Neural progenitor cell (in vitro differentiated cells): ENCODE data around the gene MYBL2. TPM values are rescaled to one million over a fixed set of nuclear protein-coding genes. Genes with fewer than 3 reads are reported as not detected.

Source experiments
- DNase-seq: peaks from one replicate; pipeline ENCODE4 v3.0.0-alpha.2; 2016; ENCODE audit warnings: low spot score
- H2AFZ ChIP-seq: fragments of 200-600 bp; sonication (generic); replicated peaks from 2 replicates; pipeline ENCODE4 v1.6.1; 2016; ENCODE audit warnings: antibody characterized with exemption
- H3F3A ChIP-seq: fragments of 200-600 bp; sonication (generic); 2 replicates; pipeline ENCODE4 v1.6.1; 2016; ENCODE audit warnings: antibody characterized with exemption, low read depth
- H3K27ac ChIP-seq: fragments of 200-600 bp; sonication (generic); 2 replicates; pipeline ENCODE4 v1.5.1; 2016; ENCODE audit warnings: mild to moderate bottlenecking
- H3K27me3 ChIP-seq: fragments of 200-600 bp; sonication (generic); 2 replicates; pipeline ENCODE4 v1.6.1; 2016; ENCODE audit warnings: mild to moderate bottlenecking, moderate library complexity
- H3K36me3 ChIP-seq: fragments of 200-600 bp; sonication (generic); 2 replicates; pipeline ENCODE4 v1.5.1; 2016
- H3K4me1 ChIP-seq: fragments of 200-600 bp; sonication (generic); 2 replicates; pipeline ENCODE4 v1.6.1; 2016; ENCODE audit warnings: mixed run types
- H3K4me2 ChIP-seq: fragments of 200-600 bp; sonication (generic); 2 replicates; pipeline ENCODE4 v1.6.1; 2016
- H3K4me3 ChIP-seq: fragments of 200-600 bp; sonication (generic); 2 replicates; pipeline ENCODE4 v1.5.1; 2016
- H3K79me2 ChIP-seq: fragments of 200-600 bp; sonication (generic); 2 replicates; pipeline ENCODE4 v1.6.1; 2016; ENCODE audit warnings: low read depth
- H3K9ac ChIP-seq: fragments of 200-600 bp; sonication (generic); 2 replicates; pipeline ENCODE4 v1.6.1; 2016
- H3K9me3 ChIP-seq: fragments of 200-600 bp; sonication (generic); 2 replicates; pipeline ENCODE4 v1.5.1; 2016; ENCODE audit warnings: low read depth
- H4K20me1 ChIP-seq: fragments of 200-600 bp; sonication (generic); 2 replicates; pipeline ENCODE4 v1.6.1; 2016; ENCODE audit warnings: low read depth
- H3K27ac Mint-ChIP-seq: 3 replicates; pipeline ENCODE4 v1.8.0; 2021; ENCODE audit warnings: mixed read lengths
- H3K27me3 Mint-ChIP-seq: 2 replicates; pipeline ENCODE4 v1.8.0; 2022; ENCODE audit warnings: low read depth, mild to moderate bottlenecking, inconsistent platforms, moderate library complexity, mixed read lengths; ENCODE audit not compliant: insufficient read depth
- H3K36me3 Mint-ChIP-seq: 3 replicates; pipeline ENCODE4 v1.8.0; 2021; ENCODE audit warnings: mixed read lengths
- H3K4me1 Mint-ChIP-seq: 3 replicates; pipeline ENCODE4 v1.8.0; 2021; ENCODE audit warnings: mixed read lengths
- H3K4me3 Mint-ChIP-seq: 3 replicates; pipeline ENCODE4 v1.8.0; 2021; ENCODE audit warnings: mild to moderate bottlenecking, moderate library complexity, mixed read lengths
- H3K9me3 Mint-ChIP-seq: 3 replicates; pipeline ENCODE4 v1.8.0; 2020; ENCODE audit warnings: mixed read lengths
- EZH2 ChIP-seq: fragments of 200-600 bp; sonication (generic); IDR thresholded peaks from 2 replicates; pipeline ENCODE4 v1.6.1; 2017; ENCODE audit warnings: antibody characterized with exemption, mild to moderate bottlenecking, moderate library complexity
- EZH2phosphoT487 ChIP-seq: fragments of 200-600 bp; sonication (generic); IDR thresholded peaks from 2 replicates; pipeline ENCODE4 v1.6.1; 2017; ENCODE audit warnings: antibody characterized with exemption
- total RNA-seq: library from RNA; depleted of rRNA; stranded (reverse); fragments of >200 nt; gene quantifications from 2 replicates; pipeline ENCODE4 v1.2.3, GENCODE V29; 2015; ENCODE audit warnings: low replicate concordance
- TF ChIP-seq, protein P1 (sequence below): fragments of 200-600 bp; sonication (generic); IDR thresholded peaks from 2 replicates; pipeline ENCODE4 v1.5.1; 2017; ENCODE audit warnings: antibody characterized with exemption, mild to moderate bottlenecking

Gene MYBL2
- total RNA-seq, 1 donor from 2014 or later, result 28.8 TPM

DNA sequence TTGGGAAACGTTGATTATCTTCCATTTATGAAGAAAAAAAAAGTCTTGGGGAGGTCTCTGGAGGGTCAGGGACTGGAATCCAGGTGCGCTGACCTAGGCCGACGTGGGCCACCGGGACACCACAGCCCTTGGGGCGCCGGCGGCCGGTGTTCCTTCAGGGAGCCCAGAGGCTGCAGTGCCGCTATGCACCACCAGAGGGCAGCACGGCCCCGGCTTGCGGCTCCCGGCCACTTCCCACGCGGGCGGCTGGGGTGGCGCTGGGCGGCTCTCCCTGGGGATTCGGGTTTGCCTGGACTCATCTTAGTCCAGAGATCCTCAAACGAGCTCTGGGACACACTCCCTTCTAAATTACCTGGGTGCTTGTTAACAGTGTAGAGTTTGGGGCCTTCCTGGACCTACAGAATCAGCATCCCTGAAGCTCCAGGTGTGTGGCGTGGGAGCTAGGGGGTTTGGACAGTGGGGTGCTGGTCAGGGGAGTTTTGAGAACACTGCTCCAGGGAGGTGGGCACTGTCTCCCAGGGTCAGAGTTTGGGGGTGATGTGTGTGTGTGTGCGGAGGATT, 82.9 kb downstream of the MYBL2 start:
- peak overlapping the region; percentile 23 for H3K4me3 Mint-ChIP-seq

DNA sequence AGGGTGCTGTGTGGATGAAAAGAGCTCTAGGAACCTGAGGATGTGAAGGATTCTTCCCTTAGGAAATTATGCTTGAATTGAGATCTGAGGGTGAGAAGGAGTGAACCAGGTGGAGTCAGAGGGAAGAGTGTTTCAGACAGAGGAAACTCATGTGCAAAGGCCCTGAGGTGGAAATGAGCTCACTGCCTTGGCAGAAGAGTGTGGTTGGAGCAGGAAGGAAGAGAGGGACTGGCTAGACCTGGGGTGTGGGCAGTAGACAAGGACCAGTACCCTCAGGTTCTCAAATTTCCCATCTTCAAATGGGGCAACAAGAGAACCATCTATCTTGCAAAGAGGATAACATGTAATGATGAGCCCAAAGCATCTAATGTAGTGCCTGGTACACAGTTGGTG, 83.9 kb downstream of the MYBL2 start:
- no peaks in the 10 kb centered on the region for H3K36me3 ChIP-seq
- H3K4me1 ChIP-seq, result no peaks in the 10 kb centered on the region
- H3K4me2 ChIP-seq, result no peak overlapping the region
- no peaks in the 10 kb centered on the region for H4K20me1 ChIP-seq
- Mint-ChIP-seq H3K36me3 (no peaks in the 10 kb centered on the region), H3K4me3 (no peak overlapping the region), H3K9me3 (peaks cover 6% of the 10 kb centered on the region), H3K27ac (no peak overlapping the region), H3K27me3 (peaks cover 7% of the 10 kb centered on the region), H3K4me1 (peaks cover 10% of the 10 kb centered on the region)
- DNase-seq, result no peak
- H3K9ac ChIP-seq, result no peak overlapping the region
- H3K79me2 ChIP-seq, result no peaks in the 10 kb centered on the region
- H3K9me3 ChIP-seq, result no peaks in the 10 kb centered on the region
- H3K27ac ChIP-seq, result no peak overlapping the region
- no peak overlapping the region for H2AFZ ChIP-seq
- no peaks in the 10 kb centered on the region for H3K27me3 ChIP-seq
- H3K4me3 ChIP-seq, result no peak overlapping the region
- no peak for TF ChIP-seq EZH2
- TF ChIP-seq, protein P1, sequence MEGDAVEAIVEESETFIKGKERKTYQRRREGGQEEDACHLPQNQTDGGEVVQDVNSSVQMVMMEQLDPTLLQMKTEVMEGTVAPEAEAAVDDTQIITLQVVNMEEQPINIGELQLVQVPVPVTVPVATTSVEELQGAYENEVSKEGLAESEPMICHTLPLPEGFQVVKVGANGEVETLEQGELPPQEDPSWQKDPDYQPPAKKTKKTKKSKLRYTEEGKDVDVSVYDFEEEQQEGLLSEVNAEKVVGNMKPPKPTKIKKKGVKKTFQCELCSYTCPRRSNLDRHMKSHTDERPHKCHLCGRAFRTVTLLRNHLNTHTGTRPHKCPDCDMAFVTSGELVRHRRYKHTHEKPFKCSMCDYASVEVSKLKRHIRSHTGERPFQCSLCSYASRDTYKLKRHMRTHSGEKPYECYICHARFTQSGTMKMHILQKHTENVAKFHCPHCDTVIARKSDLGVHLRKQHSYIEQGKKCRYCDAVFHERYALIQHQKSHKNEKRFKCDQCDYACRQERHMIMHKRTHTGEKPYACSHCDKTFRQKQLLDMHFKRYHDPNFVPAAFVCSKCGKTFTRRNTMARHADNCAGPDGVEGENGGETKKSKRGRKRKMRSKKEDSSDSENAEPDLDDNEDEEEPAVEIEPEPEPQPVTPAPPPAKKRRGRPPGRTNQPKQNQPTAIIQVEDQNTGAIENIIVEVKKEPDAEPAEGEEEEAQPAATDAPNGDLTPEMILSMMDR, result no peak
- TF ChIP-seq EZH2phosphoT487, result no peak
- no peaks in the 10 kb centered on the region for H3F3A ChIP-seq

More for the DNA sequence above, 82.9 kb downstream of the MYBL2 start:
- H3K27ac Mint-ChIP-seq, result no peak overlapping the region
- peaks cover 6% of the 10 kb centered on the region for H3K9me3 Mint-ChIP-seq
- TF ChIP-seq, protein P1, result peak; percentile 99
- TF ChIP-seq EZH2phosphoT487 (no peak), EZH2 (no peak)
- Histone ChIP-seq H3K9me3 (no peaks in the 10 kb centered on the region), H3K4me1 (no peaks in the 10 kb centered on the region), H3K4me3 (no peak overlapping the region), H3K27ac (no peak overlapping the region), H3F3A (no peaks in the 10 kb centered on the region), H3K27me3 (no peaks in the 10 kb centered on the region), H3K4me2 (no peak overlapping the region), H2AFZ (peak overlapping the region; percentile 92), H4K20me1 (no peaks in the 10 kb centered on the region), H3K9ac (no peak overlapping the region), H3K79me2 (no peaks in the 10 kb centered on the region), H3K36me3 (no peaks in the 10 kb centered on the region)
- H3K27me3 Mint-ChIP-seq, result peaks cover 7% of the 10 kb centered on the region
- no peaks in the 10 kb centered on the region for H3K36me3 Mint-ChIP-seq
- DNase-seq, result peak; percentile 82
- H3K4me1 Mint-ChIP-seq, result peaks cover 10% of the 10 kb centered on the region

DNA sequence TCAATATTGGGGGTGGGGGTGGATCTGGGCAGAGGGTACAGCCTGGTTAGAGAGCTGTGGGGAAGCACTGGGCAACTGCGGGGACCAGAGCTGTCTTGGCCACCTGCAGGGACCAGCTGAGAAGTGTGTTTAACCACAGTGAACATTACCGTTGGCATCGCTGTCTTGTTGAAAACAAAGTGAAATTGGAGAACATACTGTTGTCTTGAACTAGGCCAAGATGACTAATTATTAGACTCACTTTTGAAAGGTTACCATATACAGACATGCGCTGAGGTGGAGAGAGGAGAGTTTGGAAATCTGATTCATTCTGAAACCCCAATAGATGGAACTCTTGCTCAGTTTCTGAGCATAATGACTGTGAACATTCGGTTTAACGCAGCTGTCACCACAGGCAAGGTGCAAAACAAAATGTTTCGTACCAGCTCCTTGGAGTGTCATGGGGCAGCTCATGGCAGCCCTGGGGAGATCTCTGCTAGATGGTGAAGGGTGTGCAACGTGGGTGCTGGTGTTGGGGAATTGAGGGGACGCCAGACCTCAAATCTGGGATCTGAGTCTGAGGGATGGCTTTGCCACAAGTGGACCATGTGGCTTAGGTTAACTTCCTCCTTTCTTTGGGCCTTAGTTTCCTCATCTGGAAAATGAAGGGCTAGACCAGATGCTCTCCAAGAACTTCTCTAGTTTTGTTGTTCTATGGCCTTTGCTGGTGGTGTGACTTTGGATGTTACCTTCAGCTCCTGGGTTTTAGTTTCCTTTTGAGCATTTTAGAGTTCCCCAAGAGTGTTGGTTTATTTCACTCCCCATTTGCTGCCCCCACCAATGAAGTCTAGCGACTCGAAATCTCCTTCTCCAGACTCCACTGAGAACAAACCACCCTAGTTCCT, 84.5 kb downstream of the MYBL2 start:
- Histone ChIP-seq H3K9me3 (no peaks in the 10 kb centered on the region), H4K20me1 (no peaks in the 10 kb centered on the region), H3K27ac (no peak overlapping the region), H3K9ac (no peak overlapping the region), H3K79me2 (no peaks in the 10 kb centered on the region), H3K4me2 (no peak overlapping the region), H3K4me3 (no peak overlapping the region), H3K4me1 (no peaks in the 10 kb centered on the region), H2AFZ (no peak overlapping the region), H3F3A (no peaks in the 10 kb centered on the region), H3K36me3 (no peaks in the 10 kb centered on the region), H3K27me3 (no peaks in the 10 kb centered on the region)
- peaks cover 7% of the 10 kb centered on the region for H3K4me1 Mint-ChIP-seq
- TF ChIP-seq EZH2 (no peak), EZH2phosphoT487 (no peak)
- TF ChIP-seq, protein P1, result no peak
- no peak for DNase-seq
- H3K36me3 Mint-ChIP-seq, result no peaks in the 10 kb centered on the region
- no peak overlapping the region for H3K4me3 Mint-ChIP-seq
- H3K27ac Mint-ChIP-seq, result no peak overlapping the region
- peaks cover 10% of the 10 kb centered on the region for H3K27me3 Mint-ChIP-seq
- peaks cover 6% of the 10 kb centered on the region for H3K9me3 Mint-ChIP-seq
